HepG2 (cell line): ENCODE measurements around the gene NDRG2. TPM values are rescaled to one million over a fixed set of nuclear protein-coding genes. Genes with fewer than 3 reads are reported as not detected.
A peak's percentile ranks its signal among the peaks of the same experiment; 100 is the strongest.

ENCODE experiments used
- DMTF1 ChIP-seq: sonication (generic); formaldehyde crosslinking; IDR thresholded peaks from 2 replicates; pipeline ENCODE4 v1.4.0; 2020; ENCODE audit warnings: mild to moderate bottlenecking, missing genetic modification reagents
- DRAP1 ChIP-seq: IDR thresholded peaks from 2 replicates; pipeline ENCODE4 v1.6.1; 2016; ENCODE audit warnings: missing genetic modification reagents, missing compliant biosample characterization
- FOXJ3 ChIP-seq: sonication (generic); formaldehyde crosslinking; IDR thresholded peaks from 2 replicates; pipeline ENCODE4 v1.4.0; 2020; ENCODE audit warnings: missing genetic modification reagents, mild to moderate bottlenecking, borderline replicate concordance
- FOXP1 ChIP-seq, 2 experiments: fragments of 450-650 bp in 1 of 2; IDR thresholded peaks; 2 replicates each; pipeline ENCODE4 v1.6.1; 2017 to 2018; ENCODE audit warnings: antibody characterized with exemption in 1 of 2
- GABPB1 ChIP-seq: IDR thresholded peaks from 2 replicates; pipeline ENCODE4 v1.6.1; 2016; ENCODE audit warnings: mild to moderate bottlenecking, missing genetic modification reagents, moderate library complexity, missing compliant biosample characterization
- GATAD2A ChIP-seq: IDR thresholded peaks from 2 replicates; pipeline ENCODE4 v1.6.1; 2016
- KLF6 ChIP-seq: IDR thresholded peaks from 2 replicates; pipeline ENCODE4 v1.8.0; 2016; ENCODE audit warnings: missing biosample characterization, missing genetic modification reagents
- PRPF4 ChIP-seq: fragments of 200-400 bp; formaldehyde crosslinking; IDR thresholded peaks from 2 replicates; pipeline ENCODE4 v1.6.1; 2016; ENCODE audit warnings: low read length, low read depth; ENCODE audit not compliant: poor library complexity, severe bottlenecking
- PTBP1 ChIP-seq: fragments of 200-400 bp; formaldehyde crosslinking; IDR thresholded peaks from 2 replicates; pipeline ENCODE4 v1.6.1; 2018; ENCODE audit warnings: low read length, low read depth; ENCODE audit not compliant: poor library complexity, severe bottlenecking
- USF2 ChIP-seq, 2 experiments: sonication (generic) in 1 of 2; formaldehyde crosslinking in 1 of 2; IDR thresholded peaks; 2 replicates each; pipeline versions ENCODE4 v1.5.1 to v1.6.1; 2011 to 2020; ENCODE audit warnings: borderline replicate concordance in 1 of 2, low read depth in 1 of 2, low read length in 1 of 2, mild to moderate bottlenecking in 1 of 2, missing genetic modification reagents in 1 of 2, moderate library complexity in 1 of 2
- ZNF230 ChIP-seq: sonication (generic); formaldehyde crosslinking; IDR thresholded peaks from 2 replicates; pipeline ENCODE4 v1.4.0; 2020; ENCODE audit warnings: mild to moderate bottlenecking, missing genetic modification reagents
- ZNF34 ChIP-seq: sonication (generic); formaldehyde crosslinking; IDR thresholded peaks from 2 replicates; pipeline ENCODE4 v1.4.0; 2020; ENCODE audit warnings: mild to moderate bottlenecking, missing genetic modification reagents, borderline replicate concordance
- ZNF383 ChIP-seq: sonication (generic); formaldehyde crosslinking; IDR thresholded peaks from 2 replicates; pipeline ENCODE4 v1.4.0; 2020; ENCODE audit warnings: missing genetic modification reagents, mild to moderate bottlenecking, borderline replicate concordance
- ZNF549 ChIP-seq: sonication (generic); formaldehyde crosslinking; IDR thresholded peaks from 2 replicates; pipeline ENCODE4 v1.5.0; 2020; ENCODE audit warnings: missing genetic modification reagents
- ZNF580 ChIP-seq: IDR thresholded peaks from 2 replicates; pipeline ENCODE4 v1.6.1; 2016; ENCODE audit warnings: low read depth, borderline replicate concordance
- ZNF644 ChIP-seq: IDR thresholded peaks from 2 replicates; pipeline ENCODE4 v1.6.1; 2016; ENCODE audit warnings: low read depth
- polyA plus RNA-seq, 8 experiments: library from polyadenylated mRNA; depleted of rRNA in 3 of 8; stranded (reverse) in 7 of 8; unstranded in 1 of 8; fragments of >200 nt; fragmentation: Illumina TruSeq in 4 of 8; extraction: Trizol in 4 of 8; gene quantifications; 2 replicates each; pipeline versions ENCODE4 v1.2.1 to v1.2.3, GENCODE V29; 2011 to 2016; ENCODE audit warnings: low read depth in 4 of 8, missing spikeins in 1 of 8, mixed read lengths in 1 of 8; ENCODE audit not compliant: insufficient read depth in 1 of 8
- total RNA-seq, 5 experiments: library from RNA; depleted of rRNA; stranded (reverse); fragments of >200 nt; fragmentation: Illumina TruSeq; extraction: Trizol; gene quantifications; 2 replicates each; pipeline ENCODE4 v1.2.3, GENCODE V29; 2016; ENCODE audit warnings: low read depth in 1 of 5

The NDRG2 gene
- total and polyA plus RNA-seq, 2 of the 13 experiments (the other 11 are each of a cell fraction or from before 2014, with no cell fraction given), result 27.2 to 189 TPM

- no peak for TF ChIP-seq USF2 (IDR thresholded peaks at IDR 0.05; ENCODE audit: low read depth, low read length)
- no peak for TF ChIP-seq USF2 (CRISPR knock-in tag; IDR thresholded peaks at IDR 0.05; ENCODE audit: borderline replicate concordance)
- no peak for TF ChIP-seq ZNF644 (CRISPR knock-in tag)
- TF ChIP-seq DRAP1 (CRISPR knock-in tag), result 0 out of 2 replicates have a peak, but pooled peaks have one; percentile 8
- 0 out of 2 replicates have a peak, but pooled peaks have one; percentile 56 for TF ChIP-seq ZNF34
- no peak for TF ChIP-seq FOXP1 (IDR thresholded peaks at IDR 0.05)
- no peak for TF ChIP-seq FOXP1 (CRISPR knock-in tag; IDR thresholded peaks at IDR 0.05)
- no peak for TF ChIP-seq ZNF230
- TF ChIP-seq GATAD2A (CRISPR knock-in tag), result peak; percentile 29; the same call in 1 of the 2 replicates
- TF ChIP-seq ZNF580 (CRISPR knock-in tag), result peak; percentile 51; the same call in 1 of the 2 replicates
- TF ChIP-seq KLF6, result 0 out of 2 replicates have a peak, but pooled peaks have one; percentile 43
- TF ChIP-seq GABPB1 (CRISPR knock-in tag), result no peak
- TF ChIP-seq PRPF4, result no peak
- no peak for TF ChIP-seq FOXJ3
- no peak for TF ChIP-seq PTBP1
- peak; percentile 82; the same call in 1 of the 2 replicates for TF ChIP-seq ZNF549
- TF ChIP-seq ZNF383 (CRISPR knock-in tag), result 0 out of 2 replicates have a peak, but pooled peaks have one; percentile 31
- no peak for TF ChIP-seq DMTF1 (CRISPR knock-in tag)
These were observed 14.9 kb upstream of the NDRG2 start (continued) for GRCh38 chr14:21039585-21040369.
